GM23338 (cell line): Measurements from ENCODE around the gene PTTG1IP. TPM values are rescaled to one million over a fixed set of nuclear protein-coding genes. Genes with fewer than 3 reads are reported as not detected.

Experiments used
- ATAC-seq: fragments of 200-7000 bp; cut with Tn5 transposase; 3 replicates; pipeline ENCODE4 v1.9.1; 2020
- DNase-seq: peaks from one replicate; pipeline ENCODE4 v3.0.0-alpha.2; 2015; ENCODE audit warnings: low spot score
- H2AFZ ChIP-seq: fragments of 200-600 bp; sonication (generic); 2 replicates; pipeline ENCODE4 v1.8.0; 2016; ENCODE audit warnings: antibody characterized with exemption, mild to moderate bottlenecking, moderate library complexity
- H3F3A ChIP-seq: fragments of 200-600 bp; sonication (generic); replicated peaks from 2 replicates; pipeline ENCODE4 v1.8.0; 2017; ENCODE audit warnings: antibody characterized with exemption, mixed run types, low read depth
- H3K27ac ChIP-seq: fragments of 200-600 bp; sonication (generic); 2 replicates; pipeline ENCODE4 v1.6.1; 2016; ENCODE audit warnings: low read depth
- H3K27me3 ChIP-seq: fragments of 200-600 bp; sonication (generic); 2 replicates; pipeline ENCODE4 v1.8.0; 2016; ENCODE audit warnings: mild to moderate bottlenecking, mixed run types, moderate library complexity; ENCODE audit not compliant: insufficient read depth
- H3K36me3 ChIP-seq: fragments of 200-600 bp; sonication (generic); 2 replicates; pipeline ENCODE4 v1.8.0; 2016; ENCODE audit warnings: mild to moderate bottlenecking; ENCODE audit not compliant: insufficient read depth
- H3K4me1 ChIP-seq: fragments of 200-600 bp; sonication (generic); 2 replicates; pipeline ENCODE4 v1.8.0; 2016; ENCODE audit warnings: mild to moderate bottlenecking, moderate library complexity; ENCODE audit not compliant: insufficient read depth
- H3K4me2 ChIP-seq: fragments of 200-600 bp; sonication (generic); 2 replicates; pipeline ENCODE4 v1.7.1; 2017; ENCODE audit warnings: mixed run types
- H3K4me3 ChIP-seq: fragments of 200-600 bp; sonication (generic); 2 replicates; pipeline ENCODE4 v1.6.1; 2016; ENCODE audit warnings: mixed run types
- H3K79me2 ChIP-seq: fragments of 200-600 bp; sonication (generic); replicated peaks from 2 replicates; pipeline ENCODE4 v1.8.0; 2017; ENCODE audit warnings: mild to moderate bottlenecking; ENCODE audit not compliant: insufficient read depth
- H3K9me2 ChIP-seq: fragments of 200-600 bp; sonication (generic); 2 replicates; pipeline ENCODE4 v1.8.0; 2017; ENCODE audit not compliant: insufficient read depth
- H4K20me1 ChIP-seq: fragments of 200-600 bp; sonication (generic); replicated peaks from 2 replicates; pipeline ENCODE4 v1.8.0; 2017; ENCODE audit warnings: mild to moderate bottlenecking; ENCODE audit not compliant: insufficient read depth
- H3K27ac Mint-ChIP-seq: 2 replicates; pipeline ENCODE4 v1.8.0; 2020; ENCODE audit warnings: inconsistent platforms, mild to moderate bottlenecking, moderate library complexity, mixed read lengths
- H3K27me3 Mint-ChIP-seq: 3 replicates; pipeline ENCODE4 v1.8.0; 2022; ENCODE audit warnings: low read depth, mild to moderate bottlenecking, moderate library complexity, mixed read lengths, inconsistent platforms; ENCODE audit not compliant: insufficient read depth, poor library complexity
- H3K36me3 Mint-ChIP-seq: 3 replicates; pipeline ENCODE4 v1.8.0; 2021; ENCODE audit warnings: low read depth, mild to moderate bottlenecking, inconsistent platforms, moderate library complexity, mixed read lengths
- H3K4me1 Mint-ChIP-seq: 3 replicates; pipeline ENCODE4 v1.8.0; 2020; ENCODE audit warnings: mild to moderate bottlenecking, inconsistent platforms, mixed read lengths
- H3K4me3 Mint-ChIP-seq: 3 replicates; pipeline ENCODE4 v1.8.0; 2021; ENCODE audit warnings: moderate library complexity, mild to moderate bottlenecking, inconsistent platforms, mixed read lengths
- H3K9me3 Mint-ChIP-seq: 3 replicates; pipeline ENCODE4 v1.8.0; 2020; ENCODE audit warnings: moderate library complexity, mild to moderate bottlenecking, inconsistent platforms, mixed read lengths
- CREB1 ChIP-seq: fragments of 250-450 bp; sonication (Bioruptor Pico); IDR thresholded peaks from 2 replicates; pipeline ENCODE4 v1.5.0; 2020; ENCODE audit warnings: low read depth, mild to moderate bottlenecking, moderate library complexity
- CTCF ChIP-seq, 2 experiments: fragments of 200-600 bp in 1 of 2; sonication (generic) in 1 of 2; conservative IDR thresholded peaks; 2 replicates each; pipeline versions ENCODE4 v1.5.1 to v1.6.1; 2016 to 2017; ENCODE audit warnings: antibody characterized with exemption in 2 of 2, low read depth in 2 of 2, mild to moderate bottlenecking in 2 of 2, moderate library complexity in 1 of 2
- ETS1 ChIP-seq: IDR thresholded peaks from 2 replicates; pipeline ENCODE4 v1.6.1; 2016; ENCODE audit warnings: antibody characterized with exemption
- EZH2 ChIP-seq: fragments of 200-600 bp; sonication (generic); IDR thresholded peaks from one replicate; pipeline ENCODE4 v1.8.0; 2017; ENCODE audit warnings: antibody characterized with exemption, mild to moderate bottlenecking, low read depth; ENCODE audit not compliant: unreplicated experiment
- JUNB ChIP-seq: IDR thresholded peaks from one replicate; pipeline ENCODE4 v1.6.1; 2016; ENCODE audit warnings: antibody characterized with exemption; ENCODE audit not compliant: unreplicated experiment
- POLR2AphosphoS5 ChIP-seq: IDR thresholded peaks from 2 replicates; pipeline ENCODE4 v1.6.1; 2016; ENCODE audit warnings: antibody characterized with exemption, low read depth
- REST ChIP-seq: IDR thresholded peaks from one replicate; pipeline ENCODE4 v1.6.1; 2018; ENCODE audit warnings: antibody characterized with exemption; ENCODE audit not compliant: unreplicated experiment
- ZNF114 ChIP-seq: fragments of 250-450 bp; sonication (Bioruptor Pico); IDR thresholded peaks from 2 replicates; pipeline ENCODE4 v1.5.0; 2020; ENCODE audit warnings: mild to moderate bottlenecking, moderate library complexity
- polyA plus RNA-seq: library from polyadenylated mRNA; unstranded; fragments of >200 nt; fragmentation: Nextera tagmentation; extraction: Ambion mirVana; gene quantifications from 2 replicates; pipeline ENCODE4 v1.2.1, GENCODE V29; 2016
- total RNA-seq: library from RNA; depleted of rRNA; stranded (reverse); fragments of >200 nt; shearing (Covaris generic); gene quantifications from 2 replicates; pipeline ENCODE4 v1.2.3, GENCODE V29; 2014

The PTTG1IP gene
- total and polyA plus RNA-seq, 2 experiments from 2014 or later: 99.9 to 172 TPM

- Mint-ChIP-seq H3K36me3 (no peaks in the 10 kb centered on the region), H3K27me3 (peaks cover 90% of the 10 kb centered on the region), H3K27ac (no peak overlapping the region), H3K9me3 (no peaks in the 10 kb centered on the region; the same call in 2 of the 3 replicates), H3K4me3 (no peak overlapping the region; the same call in 2 of the 3 replicates), H3K4me1 (peaks cover 22% of the 10 kb centered on the region)
- TF ChIP-seq EZH2: peak; percentile 46
- no peak for TF ChIP-seq POLR2AphosphoS5
- Histone ChIP-seq H2AFZ (no peak overlapping the region), H3K4me3 (no peak overlapping the region), H3K79me2 (no peaks in the 10 kb centered on the region), H3K4me1 (peaks cover 11% of the 10 kb centered on the region), H3K9me2 (no peaks in the 10 kb centered on the region), H3K4me2 (no peak overlapping the region), H4K20me1 (no peaks in the 10 kb centered on the region), H3K27me3 (peaks cover 96% of the 10 kb centered on the region), H3F3A (0 out of 2 replicates have a peak, but pooled peaks cover 4% of the 10 kb centered on the region), H3K27ac (no peak overlapping the region), H3K36me3 (no peaks in the 10 kb centered on the region)
- ATAC-seq (no peak), DNase-seq (no peak)
Observed at GRCh38 chr21:44921928-44922327, 48.4 kb upstream of the PTTG1IP start.

GRCh38 chr21:44920694-44921604 is 47.5 kb upstream of the PTTG1IP start, which contains the start of gene ITGB2:
Gene ITGB2, minus strand, starts transcription at chr21:44920899. Its CDS starts 10,117 bp downstream, at chr21:44910782.
- peaks cover 90% of the 10 kb centered on the region for H3K27me3 ChIP-seq
- no peak within 1 kb of the TSS for H3K27ac ChIP-seq
- H3K4me2 ChIP-seq: peak within 1 kb of the TSS; percentile 75
- DNase-seq (peak; percentile 36), ATAC-seq (peak; percentile 12)
- H3K36me3 ChIP-seq: no peaks in the 10 kb centered on the region
- peak within 1 kb of the TSS; percentile 86 for H2AFZ ChIP-seq
- no peaks in the 10 kb centered on the region for H3K36me3 Mint-ChIP-seq
- no peak within 1 kb of the TSS for H3K27ac Mint-ChIP-seq
- no peaks in the 10 kb centered on the region for H3K79me2 ChIP-seq
- peak within 1 kb of the TSS; percentile 48 for H3K4me3 ChIP-seq
- peak within 1 kb of the TSS; percentile 56 for H3K4me3 Mint-ChIP-seq
- no peaks in the 10 kb centered on the region; the same call in 2 of the 3 replicates for H3K9me3 Mint-ChIP-seq
- no peak for TF ChIP-seq CREB1 (CRISPR knock-in tag)
- TF ChIP-seq EZH2: peak; percentile 47
- peaks cover 12% of the 10 kb centered on the region for H3K4me1 Mint-ChIP-seq
- H3K4me1 ChIP-seq: peaks cover 6% of the 10 kb centered on the region; the same call in 1 of the 2 replicates
- H3K27me3 Mint-ChIP-seq: peaks cover 86% of the 10 kb centered on the region
- H3F3A ChIP-seq: 0 out of 2 replicates have a peak, but pooled peaks cover 4% of the 10 kb centered on the region
- H3K9me2 ChIP-seq: no peaks in the 10 kb centered on the region
- no peaks in the 10 kb centered on the region for H4K20me1 ChIP-seq

GRCh38 chr21:44919913-44920693 is 46.6 kb upstream of the PTTG1IP start:
- Histone ChIP-seq H3K4me2 (peak overlapping the region; percentile 75), H4K20me1 (no peaks in the 10 kb centered on the region), H3K27ac (no peak overlapping the region), H3K36me3 (no peaks in the 10 kb centered on the region), H3F3A (0 out of 2 replicates have a peak, but pooled peaks cover 4% of the 10 kb centered on the region), H3K4me1 (peaks cover 6% of the 10 kb centered on the region; the same call in 1 of the 2 replicates), H3K9me2 (no peaks in the 10 kb centered on the region), H3K79me2 (no peaks in the 10 kb centered on the region), H3K4me3 (peak overlapping the region; percentile 48), H3K27me3 (peaks cover 81% of the 10 kb centered on the region), H2AFZ (peak overlapping the region; percentile 86)
- H3K27me3 Mint-ChIP-seq: peaks cover 83% of the 10 kb centered on the region
- TF ChIP-seq CREB1 (CRISPR knock-in tag): no peak
- no peak for TF ChIP-seq ZNF114
- no peak for TF ChIP-seq JUNB
- TF ChIP-seq EZH2: no peak
- no peak for TF ChIP-seq REST
- TF ChIP-seq CTCF (conservative IDR thresholded peaks at IDR 0.05; ENCODE audit: low read depth in 2 of 2): no peak
- TF ChIP-seq ETS1: no peak
- DNase-seq (peak; percentile 35), ATAC-seq (peak; percentile 11)
- peaks cover 12% of the 10 kb centered on the region for H3K4me1 Mint-ChIP-seq
- H3K27ac Mint-ChIP-seq: no peak overlapping the region
- no peaks in the 10 kb centered on the region for H3K36me3 Mint-ChIP-seq
- no peaks in the 10 kb centered on the region; the same call in 2 of the 3 replicates for H3K9me3 Mint-ChIP-seq
- H3K4me3 Mint-ChIP-seq: peak overlapping the region; percentile 56
